HEK293T (cell line): ENCODE measurements around the gene AKR1B1.

Experiments
- CTCF ChIA-PET: fragments of 350-600 bp; formaldehyde crosslinking; extraction: SDS; loops from one replicate; lab custom pipeline; 2021; ENCODE audit warnings: antibody characterized with exemption, inconsistent platforms; lab: Yijun Ruan, JAX
- POLR2A ChIA-PET: fragments of 350-600 bp; formaldehyde crosslinking; extraction: SDS; loops from one replicate; lab custom pipeline; 2020; ENCODE audit warnings: antibody characterized with exemption, inconsistent platforms; lab: Yijun Ruan, JAX
- DNase-seq: peaks from one replicate; pipeline ENCODE4 v3.0.0; 2012; ENCODE audit warnings: mixed read lengths; ENCODE audit errors: extremely low spot score
- ARNT ChIP-seq: fragments of 450-650 bp; IDR thresholded peaks from 2 replicates; pipeline ENCODE4 v1.6.1; 2017; ENCODE audit warnings: mild to moderate bottlenecking
- BHLHE40 ChIP-seq: fragments of 450-650 bp; IDR thresholded peaks from 2 replicates; pipeline ENCODE4 v1.6.1; 2016; ENCODE audit warnings: mild to moderate bottlenecking, moderate library complexity, borderline replicate concordance
- CTBP1 ChIP-seq: fragments of 450-650 bp; IDR thresholded peaks from 2 replicates; pipeline ENCODE4 v1.6.1; 2016; ENCODE audit warnings: borderline replicate concordance
- ELF4 ChIP-seq: fragments of 450-650 bp; IDR thresholded peaks from 2 replicates; pipeline ENCODE4 v1.6.1; 2017; ENCODE audit warnings: antibody characterized with exemption
- FOXA1 ChIP-seq: fragments of 450-650 bp; IDR thresholded peaks from 2 replicates; pipeline ENCODE4 v1.6.1; 2016; ENCODE audit warnings: mild to moderate bottlenecking
- FOXK2 ChIP-seq: fragments of 450-650 bp; IDR thresholded peaks from 2 replicates; pipeline ENCODE4 v1.6.1; 2016; ENCODE audit warnings: mild to moderate bottlenecking
- FOXM1 ChIP-seq: fragments of 450-650 bp; IDR thresholded peaks from 2 replicates; pipeline ENCODE4 v1.6.1; 2017; ENCODE audit warnings: mild to moderate bottlenecking, borderline replicate concordance
- HDGF ChIP-seq: fragments of 450-650 bp; IDR thresholded peaks from 2 replicates; pipeline ENCODE4 v1.6.1; 2017; ENCODE audit warnings: antibody characterized with exemption, borderline replicate concordance
- L3MBTL2 ChIP-seq: fragments of 450-650 bp; conservative IDR thresholded peaks from 2 replicates; pipeline ENCODE4 v1.6.1; 2016; ENCODE audit warnings: mild to moderate bottlenecking
- LEF1 ChIP-seq: fragments of 450-650 bp; IDR thresholded peaks from 2 replicates; pipeline ENCODE4 v1.6.1; 2017; ENCODE audit warnings: mild to moderate bottlenecking, borderline replicate concordance
- NFRKB ChIP-seq: fragments of 450-650 bp; IDR thresholded peaks from 2 replicates; pipeline ENCODE4 v1.6.1; 2016; ENCODE audit warnings: mild to moderate bottlenecking, moderate library complexity
- PKNOX1 ChIP-seq: fragments of 450-650 bp; IDR thresholded peaks from 2 replicates; pipeline ENCODE4 v1.6.1; 2016
- SP1 ChIP-seq: fragments of 450-650 bp; IDR thresholded peaks from 2 replicates; pipeline ENCODE4 v1.6.1; 2017
- SUZ12 ChIP-seq: fragments of 450-650 bp; IDR thresholded peaks from 2 replicates; pipeline ENCODE4 v1.6.1; 2016; ENCODE audit warnings: mild to moderate bottlenecking
- TARDBP ChIP-seq: fragments of 450-650 bp; IDR thresholded peaks from 2 replicates; pipeline ENCODE4 v1.6.1; 2016
- ZNF384 ChIP-seq: fragments of 450-650 bp; IDR thresholded peaks from 2 replicates; pipeline ENCODE4 v1.6.1; 2016

The AKR1B1 gene

GRCh38 chr7:134438946-134439345, 20.0 kb downstream of the AKR1B1 start:
- CTCF ChIA-PET: no interaction called here
- POLR2A ChIA-PET: no interaction called here

GRCh38 chr7:134435161-134435920, 23.6 kb downstream of the AKR1B1 start:
- DNase-seq: no peak

More at GRCh38 chr7:134438946-134439345, 20.0 kb downstream of the AKR1B1 start:
- DNase-seq: no peak
- TF ChIP-seq SP1: no peak
- TF ChIP-seq HDGF: no peak
- TF ChIP-seq LEF1: no peak
- no peak for TF ChIP-seq FOXM1
- TF ChIP-seq FOXA1: no peak
- no peak for TF ChIP-seq SUZ12
- no peak for TF ChIP-seq PKNOX1
- no peak for TF ChIP-seq BHLHE40
- no peak for TF ChIP-seq FOXK2
- TF ChIP-seq TARDBP: no peak
- no peak for TF ChIP-seq L3MBTL2
- no peak for TF ChIP-seq ELF4
- no peak for TF ChIP-seq ARNT
- TF ChIP-seq ZNF384: no peak

GRCh38 chr7:134434701-134435100, 24.2 kb downstream of the AKR1B1 start:
- DNase-seq: no peak
- ChIA-PET POLR2A (no interaction called here), CTCF (interaction anchor here (0.9 kb wide), 1 partner anchor 171 kb away, joined by 4 read pairs; no protein-coding TSS in a partner anchor)
- TF ChIP-seq FOXK2 (no peak), FOXA1 (no peak), FOXM1 (no peak)

More at GRCh38 chr7:134435161-134435920, 23.6 kb downstream of the AKR1B1 start:
- CTCF ChIA-PET: interaction anchor here (0.6 to 0.9 kb wide), 2 partner anchors 24 to 170 kb away, joined by 3 to 4 read pairs; no protein-coding TSS in a partner anchor
- TF ChIP-seq CTBP1 (no peak), ARNT (no peak), FOXA1 (no peak), FOXM1 (no peak), BHLHE40 (no peak), ELF4 (no peak), PKNOX1 (no peak), ZNF384 (no peak), LEF1 (no peak), FOXK2 (no peak), SP1 (no peak), TARDBP (no peak), NFRKB (no peak), L3MBTL2 (no peak), SUZ12 (no peak), HDGF (no peak)
- POLR2A ChIA-PET: no interaction called here

GRCh38 chr7:134433430-134433829, 25.5 kb downstream of the AKR1B1 start:
- DNase-seq: no peak
- POLR2A ChIA-PET: interaction anchor here (1.0 to 1.9 kb wide), 8 partner anchors 12 to 119 kb away, joined by 3 to 12 read pairs (median 7); partner anchors contain the start of genes AKR1B1 and AKR1B15
- no peak for TF ChIP-seq ARNT
- TF ChIP-seq FOXK2: no peak
- no peak for TF ChIP-seq L3MBTL2
- CTCF ChIA-PET: interaction anchor here (1.1 to 2.5 kb wide), 14 partner anchors 25 to 202 kb away, joined by 3 to 26 read pairs (median 12); partner anchors contain the start of genes AKR1B1, AKR1B15 and SLC35B4

GRCh38 chr7:134432296-134433152, 26.4 kb downstream of the AKR1B1 start:
- TF ChIP-seq ZNF384: no peak
- TF ChIP-seq L3MBTL2: peak; percentile 42; the same call in 1 of the 2 replicates
- peak; percentile 14; the same call in 1 of the 2 replicates for TF ChIP-seq CTBP1
- TF ChIP-seq HDGF: no peak; the same call in 1 of the 2 replicates
- ChIA-PET CTCF (interaction anchor here (0.6 to 2.5 kb wide), 32 partner anchors 8 to 775 kb away, joined by 3 to 26 read pairs (median 5); partner anchors contain the start of genes AKR1B1, AKR1B10, AKR1B15 and BPGM), POLR2A (interaction anchor here (0.6 to 1.9 kb wide), 17 partner anchors 8 to 779 kb away, joined by 3 to 12 read pairs (median 4); partner anchors contain the start of genes AKR1B1, AKR1B15, SLC35B4 and WDR91)
- peak; percentile 95 for DNase-seq

GRCh38 chr7:134431815-134432214, 27.1 kb downstream of the AKR1B1 start:
- no peak for DNase-seq
- ChIA-PET CTCF (interaction anchor here (0.6 to 2.5 kb wide), 24 partner anchors 9 to 667 kb away, joined by 3 to 26 read pairs (median 6); partner anchors contain the start of genes AKR1B1, AKR1B10, AKR1B15 and BPGM), POLR2A (interaction anchor here (0.6 to 1.9 kb wide), 9 partner anchors 9 to 259 kb away, joined by 3 to 12 read pairs (median 7); partner anchors contain the start of genes AKR1B1 and AKR1B15)
- TF ChIP-seq FOXK2 (no peak), BHLHE40 (no peak), ELF4 (no peak), FOXM1 (no peak), PKNOX1 (no peak), TARDBP (no peak), SUZ12 (no peak), HDGF (no peak), SP1 (no peak), ARNT (no peak), NFRKB (no peak)
